ENCODE measurements around the gene ZNF415. TPM values are rescaled to one million over a fixed set of nuclear protein-coding genes. Genes with fewer than 3 reads are reported as not detected.

The ZNF415 gene
- total RNA-seq, 4 donors from 2014 or later, result 2.0 to 8.3 (median 5.2) TPM

DNA sequence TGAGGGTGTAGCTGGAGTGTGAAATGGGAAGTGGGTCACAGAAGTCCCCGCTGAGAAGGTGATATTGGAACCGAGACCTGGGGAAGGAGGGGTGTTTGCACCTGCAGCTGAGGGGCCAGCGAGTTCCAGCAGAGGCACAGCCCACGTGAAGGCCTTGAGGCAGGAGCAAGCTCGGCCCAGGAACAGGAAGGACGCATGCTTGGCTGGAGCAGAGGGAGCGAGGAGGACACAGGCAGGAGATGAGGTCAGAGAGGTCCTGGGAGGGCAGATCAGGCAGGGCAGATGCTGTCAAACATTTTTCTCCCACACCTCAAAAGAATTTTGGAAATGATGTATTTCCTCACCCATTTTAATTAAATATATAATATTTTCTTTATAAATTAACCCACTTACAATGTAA, 9.3 kb downstream of the ZNF415 start:
- Histone ChIP-seq H3K4me3 (no peak overlapping the region), H3K36me3 (peaks cover 5% of the 10 kb centered on the region), H3K27ac (no peak overlapping the region), H3K27me3 (no peaks in the 10 kb centered on the region), H3K4me1 (no peaks in the 10 kb centered on the region), H3K9me3 (peaks cover 6% of the 10 kb centered on the region)
- DNase-seq (ENCODE audit: low spot score in 2 of 2), result no peak
- WGBS, result 85% methylated on average over 7 of the region's 7 CpGs
- TF ChIP-seq POLR2A (IDR thresholded peaks at IDR 0.05) (no peak), EP300 (IDR thresholded peaks at IDR 0.05) (no peak), POLR2AphosphoS5 (IDR thresholded peaks at IDR 0.05) (no peak)
- TF ChIP-seq, protein P1, sequence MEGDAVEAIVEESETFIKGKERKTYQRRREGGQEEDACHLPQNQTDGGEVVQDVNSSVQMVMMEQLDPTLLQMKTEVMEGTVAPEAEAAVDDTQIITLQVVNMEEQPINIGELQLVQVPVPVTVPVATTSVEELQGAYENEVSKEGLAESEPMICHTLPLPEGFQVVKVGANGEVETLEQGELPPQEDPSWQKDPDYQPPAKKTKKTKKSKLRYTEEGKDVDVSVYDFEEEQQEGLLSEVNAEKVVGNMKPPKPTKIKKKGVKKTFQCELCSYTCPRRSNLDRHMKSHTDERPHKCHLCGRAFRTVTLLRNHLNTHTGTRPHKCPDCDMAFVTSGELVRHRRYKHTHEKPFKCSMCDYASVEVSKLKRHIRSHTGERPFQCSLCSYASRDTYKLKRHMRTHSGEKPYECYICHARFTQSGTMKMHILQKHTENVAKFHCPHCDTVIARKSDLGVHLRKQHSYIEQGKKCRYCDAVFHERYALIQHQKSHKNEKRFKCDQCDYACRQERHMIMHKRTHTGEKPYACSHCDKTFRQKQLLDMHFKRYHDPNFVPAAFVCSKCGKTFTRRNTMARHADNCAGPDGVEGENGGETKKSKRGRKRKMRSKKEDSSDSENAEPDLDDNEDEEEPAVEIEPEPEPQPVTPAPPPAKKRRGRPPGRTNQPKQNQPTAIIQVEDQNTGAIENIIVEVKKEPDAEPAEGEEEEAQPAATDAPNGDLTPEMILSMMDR (IDR thresholded peaks at IDR 0.05), result no peak

DNA sequence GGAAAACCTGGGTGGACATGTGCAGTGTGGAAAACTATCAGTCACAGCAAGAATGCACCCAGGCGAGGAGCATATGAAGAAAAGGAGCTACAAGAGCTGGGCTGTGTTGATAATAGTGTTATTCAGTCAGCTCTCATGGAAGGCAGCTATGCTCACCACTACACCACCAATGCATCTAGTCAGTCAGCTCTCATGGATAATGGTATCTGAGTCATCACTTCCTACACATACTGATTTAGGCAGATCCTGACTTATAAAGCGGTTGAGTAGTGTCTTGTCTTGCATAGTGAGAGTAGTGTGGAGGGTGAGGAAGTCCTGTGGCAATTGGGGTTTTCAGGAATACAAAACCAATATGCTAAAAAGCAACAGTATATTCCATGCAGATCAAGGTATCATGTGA, 20.4 kb downstream of the ZNF415 start:
- Histone ChIP-seq H3K27ac (no peak overlapping the region), H3K4me1 (no peaks in the 10 kb centered on the region), H3K36me3 (peaks cover 52% of the 10 kb centered on the region), H3K27me3 (no peaks in the 10 kb centered on the region), H3K4me3 (no peak overlapping the region), H3K9me3 (peaks cover 4% of the 10 kb centered on the region)
- no peak for DNase-seq (ENCODE audit: low spot score in 2 of 2)
- WGBS, result 100% methylated on average over 2 of the region's 2 CpGs
- TF ChIP-seq, protein P1 (IDR thresholded peaks at IDR 0.05), result no peak
- TF ChIP-seq EP300 (IDR thresholded peaks at IDR 0.05) (no peak), POLR2AphosphoS5 (IDR thresholded peaks at IDR 0.05) (no peak)

DNA sequence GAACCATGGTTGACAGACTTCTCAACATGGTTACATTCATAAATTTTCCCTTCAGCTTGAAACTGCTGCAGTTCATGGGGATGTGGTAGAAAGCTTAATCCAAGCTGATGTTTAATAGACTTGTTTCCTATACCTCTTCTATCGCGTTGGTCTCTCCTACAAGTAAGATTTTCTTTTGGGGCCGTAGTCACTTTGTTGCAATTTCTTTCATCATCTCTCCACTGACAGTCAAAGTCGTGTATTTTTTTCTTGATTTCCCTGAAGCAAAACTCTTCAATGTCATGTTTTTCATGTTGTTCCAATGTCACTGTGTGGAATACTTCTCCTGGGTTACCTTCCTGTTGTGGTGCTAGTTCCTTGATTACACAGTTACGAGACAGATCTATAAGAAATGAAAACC, 23.2 kb downstream of the ZNF415 start:
- H3K27ac ChIP-seq, result no peak overlapping the region
- no peaks in the 10 kb centered on the region for H3K27me3 ChIP-seq
- H3K4me3 ChIP-seq, result no peak overlapping the region
- no peak for DNase-seq (ENCODE audit: low spot score in 2 of 2)
- peaks cover 33% of the 10 kb centered on the region for H3K36me3 ChIP-seq
- WGBS, result 92% methylated on average over 5 of the region's 5 CpGs
- H3K9me3 ChIP-seq, result no peaks in the 10 kb centered on the region
- TF ChIP-seq POLR2A (IDR thresholded peaks at IDR 0.05) (no peak), EP300 (IDR thresholded peaks at IDR 0.05) (no peak), POLR2AphosphoS5 (IDR thresholded peaks at IDR 0.05) (no peak)
- TF ChIP-seq, protein P1 (IDR thresholded peaks at IDR 0.05), result no peak
- H3K4me1 ChIP-seq, result no peaks in the 10 kb centered on the region

DNA sequence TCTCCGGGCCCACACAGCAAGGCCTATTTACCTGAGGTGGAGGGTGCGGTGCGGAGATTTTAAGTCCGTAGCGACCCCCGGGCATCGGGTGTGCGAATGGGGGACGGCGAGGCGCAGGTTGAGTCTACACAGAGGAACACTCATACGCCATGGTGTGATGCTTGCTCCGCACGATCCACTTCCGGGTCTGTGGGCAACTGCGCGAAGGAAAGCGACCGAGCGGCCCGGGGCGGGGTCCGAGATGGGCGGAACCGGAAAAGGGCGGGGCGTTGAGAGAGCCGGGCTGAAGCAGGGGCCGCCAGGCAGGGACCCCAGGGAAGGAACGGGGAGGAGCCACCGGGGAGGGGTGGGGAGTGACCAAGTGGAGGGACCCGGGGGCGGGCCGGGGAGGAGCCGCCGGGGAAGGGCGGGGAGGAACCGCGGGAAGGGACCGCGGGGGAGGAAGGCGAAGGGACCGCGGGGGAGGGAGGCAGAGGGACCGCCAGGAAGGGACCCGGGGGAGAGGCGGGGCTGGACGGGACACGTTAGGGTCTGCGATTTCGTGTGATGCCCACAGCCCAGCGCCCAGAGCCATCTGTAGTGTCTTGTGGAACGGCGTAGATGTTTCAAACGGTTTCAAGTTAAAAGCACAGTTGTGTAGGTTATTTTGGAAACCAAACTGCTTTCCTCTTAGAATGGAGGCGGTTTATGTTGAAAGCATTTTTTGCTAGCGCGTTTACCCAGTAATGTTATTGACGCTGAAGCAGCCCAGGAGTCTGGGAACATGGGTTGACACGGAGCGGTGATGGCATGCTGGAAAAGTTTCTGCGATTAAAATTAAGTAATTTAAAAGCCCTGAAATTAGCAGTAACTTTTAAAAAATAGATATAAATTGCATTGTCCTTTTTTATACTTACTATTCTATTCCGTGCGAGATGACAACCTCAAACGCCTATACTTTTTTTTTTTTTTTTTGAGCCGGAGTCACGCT, 29.2 kb downstream of the ZNF415 start, which contains the start of gene ZNF160:
Gene ZNF160 (minus strand): TSS at position 189 of the 970 bp plus-strand sequence. CDS start 17,146 bp downstream, outside the sequence.
- Histone ChIP-seq H3K9me3 (no peaks in the 10 kb centered on the region), H3K27ac (peak within 1 kb of the TSS; percentile 89), H3K4me1 (peaks cover 23% of the 10 kb centered on the region), H3K4me3 (peak within 1 kb of the TSS; percentile 61), H3K27me3 (no peaks in the 10 kb centered on the region), H3K36me3 (peaks cover 12% of the 10 kb centered on the region)
- TF ChIP-seq POLR2AphosphoS5 (IDR thresholded peaks at IDR 0.05), result peak in 2 of 3 donors; percentile 47 to 82
- TF ChIP-seq POLR2A (IDR thresholded peaks at IDR 0.05), result peak; percentile 72 to 83
- TF ChIP-seq, protein P1 (IDR thresholded peaks at IDR 0.05), result no peak
- no peak for TF ChIP-seq EP300 (IDR thresholded peaks at IDR 0.05)
- WGBS, result 2% methylated on average over 67 of the region's 67 CpGs
- DNase-seq (ENCODE audit: low spot score in 2 of 2), result peak; percentile 99

DNA sequence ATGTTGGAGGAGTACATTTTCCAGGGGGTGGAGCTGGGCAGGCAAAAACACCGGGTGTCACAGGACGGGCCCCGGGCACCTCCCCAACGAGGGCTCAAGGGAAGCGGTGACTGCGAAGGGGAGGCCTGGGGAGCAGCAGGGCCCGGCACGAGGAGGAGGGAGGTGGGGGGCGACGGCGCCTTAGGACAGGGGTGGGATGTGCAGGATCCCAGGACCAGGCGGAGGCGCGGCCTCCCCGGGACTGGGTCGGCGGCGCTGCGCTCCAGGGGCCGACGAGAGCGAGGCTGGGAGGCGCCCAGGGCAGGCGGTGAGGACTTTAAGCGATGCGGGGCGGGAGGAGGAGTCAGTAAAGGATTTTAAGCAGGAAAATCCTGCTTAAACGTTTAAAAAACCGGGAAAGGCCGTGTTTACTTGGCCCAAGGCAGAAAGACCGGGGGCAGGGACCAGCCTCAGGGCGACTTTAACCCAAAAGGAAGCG, 29.9 kb downstream of the ZNF415 start:
- Histone ChIP-seq H3K27ac (peak overlapping the region; percentile 89), H3K9me3 (no peaks in the 10 kb centered on the region), H3K4me1 (peaks cover 23% of the 10 kb centered on the region), H3K27me3 (no peaks in the 10 kb centered on the region), H3K4me3 (peak overlapping the region; percentile 61), H3K36me3 (peaks cover 14% of the 10 kb centered on the region)
- under 1% methylated on average over 33 of the region's 33 CpGs for WGBS
- TF ChIP-seq POLR2AphosphoS5 (IDR thresholded peaks at IDR 0.05) (no peak), POLR2A (IDR thresholded peaks at IDR 0.05) (no peak), EP300 (IDR thresholded peaks at IDR 0.05) (no peak)
- TF ChIP-seq, protein P1 (IDR thresholded peaks at IDR 0.05), result no peak
- peak in 1 of 2 donors; percentile 71 for DNase-seq (ENCODE audit: low spot score in 2 of 2)
